ENCODE measurements around the gene KRTAP10-11.

KRTAP10-11 gene

DNA sequence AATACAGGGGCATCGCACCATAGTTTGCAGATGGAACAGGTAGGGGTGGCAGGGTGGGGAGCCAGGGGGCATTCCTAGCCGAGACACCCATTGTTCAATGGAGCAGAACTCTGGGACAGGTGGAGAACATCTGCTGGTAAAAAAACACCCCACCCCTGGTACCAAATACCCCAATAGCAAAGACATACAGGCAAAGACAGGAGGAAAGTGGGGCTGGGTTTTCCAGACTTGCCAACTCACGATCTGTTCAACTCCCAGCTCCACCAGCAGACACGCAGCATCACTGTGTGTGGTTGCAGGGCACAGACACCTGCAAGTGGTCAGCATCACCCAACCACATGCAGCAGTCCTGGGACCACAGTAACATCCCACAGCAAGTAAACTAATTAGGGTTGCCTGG is 34.7 kb upstream of the KRTAP10-11 start:
- H3K9me3 Mint-ChIP-seq = peaks cover 38% of the 10 kb centered on the region
- no peak overlapping the region for H3K27ac Mint-ChIP-seq
- intact Hi-C loops (cut with micrococcal nuclease) = no loop called here
- H3K4me3 Mint-ChIP-seq = no peak overlapping the region
- H3K27me3 Mint-ChIP-seq = peaks cover 1% of the 10 kb centered on the region
- no peaks in the 10 kb centered on the region for H3K36me3 Mint-ChIP-seq (ENCODE audit: low read depth)
- no peaks in the 10 kb centered on the region for H3K4me1 Mint-ChIP-seq (ENCODE audit: low read depth)

DNA sequence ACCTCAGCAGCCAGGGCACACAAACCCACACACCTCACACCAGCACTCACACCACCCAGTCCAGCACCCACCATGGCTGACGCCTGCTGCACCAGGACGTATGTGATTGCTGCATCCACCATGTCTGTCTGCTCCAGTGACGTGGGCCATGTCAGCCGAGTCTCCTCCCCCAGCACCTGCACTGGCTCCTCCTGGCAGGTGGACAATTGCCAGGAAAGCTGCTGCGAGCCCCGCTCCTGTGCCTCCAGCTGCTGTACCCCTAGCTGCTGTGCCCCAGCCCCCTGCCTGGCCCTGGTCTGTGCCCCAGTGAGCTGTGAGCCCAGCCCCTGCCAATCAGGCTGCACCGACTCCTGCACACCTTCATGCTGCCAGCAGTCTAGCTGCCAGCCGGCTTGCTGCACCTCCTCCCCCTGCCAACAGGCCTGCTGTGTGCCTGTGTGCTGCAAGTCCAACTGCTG is 34.2 kb upstream of the KRTAP10-11 start, which contains the start of gene KRTAP10-8:
TSS of gene KRTAP10-8 (plus strand) at position 51 of the 458 bp plus-strand sequence. CDS start at position 73, 22 bp downstream.
- no peak within 1 kb of the TSS for H3K4me3 Mint-ChIP-seq
- intact Hi-C loops (cut with micrococcal nuclease) = no loop called here
- peaks cover 1% of the 10 kb centered on the region for H3K27me3 Mint-ChIP-seq
- peaks cover 37% of the 10 kb centered on the region for H3K9me3 Mint-ChIP-seq
- no peaks in the 10 kb centered on the region for H3K36me3 Mint-ChIP-seq (ENCODE audit: low read depth)
- H3K27ac Mint-ChIP-seq = no peak within 1 kb of the TSS
- H3K4me1 Mint-ChIP-seq (ENCODE audit: low read depth) = no peaks in the 10 kb centered on the region

DNA sequence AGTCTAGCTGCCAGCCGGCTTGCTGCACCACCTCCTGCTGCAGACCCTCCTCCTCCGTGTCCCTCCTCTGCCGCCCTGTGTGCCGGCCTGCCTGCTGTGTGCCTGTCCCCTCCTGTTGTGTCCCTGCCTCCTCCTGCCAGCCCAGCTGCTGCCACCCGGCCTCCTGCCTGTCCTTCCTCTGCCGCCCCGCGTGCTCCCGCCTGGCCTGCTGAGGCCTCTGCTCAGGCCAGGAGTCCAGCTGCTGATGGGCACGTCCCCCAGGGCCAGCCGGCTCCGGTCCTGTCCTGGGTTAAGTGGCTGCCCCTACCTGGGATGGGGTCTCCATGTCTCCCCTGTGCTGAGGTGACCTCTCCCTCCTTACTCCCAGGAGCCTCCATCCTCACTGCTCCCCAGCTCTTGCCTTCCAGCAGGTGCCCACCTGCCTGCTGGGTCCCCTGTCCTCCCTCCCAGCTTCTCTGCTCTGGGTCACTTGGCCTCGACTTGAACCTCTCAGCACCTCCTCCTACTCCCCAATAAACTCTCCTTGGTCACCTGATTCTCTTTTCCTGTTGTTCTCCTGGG is 33.5 kb upstream of the KRTAP10-11 start:
- H3K27ac Mint-ChIP-seq = no peak overlapping the region
- peaks cover 1% of the 10 kb centered on the region for H3K27me3 Mint-ChIP-seq
- peaks cover 37% of the 10 kb centered on the region for H3K9me3 Mint-ChIP-seq
- intact Hi-C loops (cut with micrococcal nuclease) = no loop called here
- H3K4me3 Mint-ChIP-seq = no peak overlapping the region
- H3K4me1 Mint-ChIP-seq (ENCODE audit: low read depth) = no peaks in the 10 kb centered on the region
- no peaks in the 10 kb centered on the region for H3K36me3 Mint-ChIP-seq (ENCODE audit: low read depth)

DNA sequence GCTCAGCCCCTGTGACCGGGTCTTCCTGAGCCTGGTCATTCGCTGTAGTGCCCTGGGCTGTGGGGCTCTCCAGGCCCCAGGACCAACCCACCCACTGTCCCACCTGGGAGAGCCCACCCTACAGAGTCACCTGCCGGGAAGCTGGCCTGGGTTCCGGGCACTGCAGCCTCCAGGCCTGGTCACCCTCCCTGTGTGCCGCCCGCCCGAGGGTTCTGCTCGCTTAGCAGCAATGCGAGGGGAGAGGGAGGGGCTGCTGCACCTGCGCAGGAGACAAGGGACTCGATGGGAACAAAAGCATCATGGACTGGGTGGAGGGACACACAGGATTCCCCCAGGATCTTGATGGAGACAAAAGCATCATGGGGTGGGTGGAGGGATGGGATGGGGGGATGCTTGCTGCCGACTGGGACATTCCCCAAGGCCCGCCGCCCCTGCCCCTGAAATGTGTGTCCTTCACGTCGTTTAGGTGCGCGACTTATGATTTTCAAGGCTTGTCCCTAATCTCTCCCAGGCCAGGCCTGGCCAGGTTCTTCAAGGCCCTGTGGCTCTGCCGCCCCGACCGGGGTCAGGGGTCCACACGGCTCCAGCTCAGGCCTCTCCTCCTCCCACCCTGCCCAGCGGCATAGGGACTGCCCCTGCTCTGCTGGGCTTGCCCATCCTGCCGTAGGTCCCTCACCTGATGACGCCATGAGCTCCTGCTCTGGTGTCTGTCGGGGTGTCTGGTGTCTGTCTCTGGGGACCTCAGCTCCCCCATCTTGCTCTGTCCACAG is 32.6 kb upstream of the KRTAP10-11 start:
- no peak overlapping the region for H3K27ac Mint-ChIP-seq
- intact Hi-C loops (cut with micrococcal nuclease) = no loop called here
- no peak overlapping the region for H3K4me3 Mint-ChIP-seq
- no peaks in the 10 kb centered on the region for H3K36me3 Mint-ChIP-seq (ENCODE audit: low read depth)
- peaks cover 1% of the 10 kb centered on the region for H3K27me3 Mint-ChIP-seq
- H3K4me1 Mint-ChIP-seq (ENCODE audit: low read depth) = peaks cover 6% of the 10 kb centered on the region
- H3K9me3 Mint-ChIP-seq = peaks cover 36% of the 10 kb centered on the region

DNA sequence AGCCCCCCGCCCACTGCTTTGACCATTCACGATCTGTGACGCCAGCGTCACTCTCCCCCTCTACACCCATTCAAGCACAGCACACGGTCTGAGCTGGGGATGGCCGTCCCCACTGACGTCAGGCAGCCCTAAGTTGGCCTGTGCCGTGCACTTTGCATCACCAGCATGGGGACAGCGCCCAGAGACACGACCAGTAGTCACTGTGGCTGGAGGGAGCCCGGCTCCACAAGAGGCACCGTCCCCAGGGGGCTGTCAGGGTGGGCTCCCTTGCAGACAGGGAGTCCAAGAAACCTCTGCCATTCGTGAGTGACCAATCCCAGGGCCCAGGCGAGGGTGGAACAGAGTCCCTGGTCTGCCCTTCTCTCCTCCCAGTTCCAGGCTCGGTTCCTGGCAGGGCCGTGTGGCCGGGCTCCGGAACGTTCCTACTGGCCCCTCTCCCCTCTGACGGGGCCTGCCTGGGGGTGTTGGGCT is 32.0 kb upstream of the KRTAP10-11 start:
- H3K4me3 Mint-ChIP-seq = no peak overlapping the region
- H3K36me3 Mint-ChIP-seq (ENCODE audit: low read depth) = no peaks in the 10 kb centered on the region
- H3K9me3 Mint-ChIP-seq = peaks cover 33% of the 10 kb centered on the region
- peaks cover 1% of the 10 kb centered on the region for H3K27me3 Mint-ChIP-seq
- no peak overlapping the region for H3K27ac Mint-ChIP-seq
- intact Hi-C loops (cut with micrococcal nuclease) = no loop called here
- peaks cover 10% of the 10 kb centered on the region for H3K4me1 Mint-ChIP-seq (ENCODE audit: low read depth)

DNA sequence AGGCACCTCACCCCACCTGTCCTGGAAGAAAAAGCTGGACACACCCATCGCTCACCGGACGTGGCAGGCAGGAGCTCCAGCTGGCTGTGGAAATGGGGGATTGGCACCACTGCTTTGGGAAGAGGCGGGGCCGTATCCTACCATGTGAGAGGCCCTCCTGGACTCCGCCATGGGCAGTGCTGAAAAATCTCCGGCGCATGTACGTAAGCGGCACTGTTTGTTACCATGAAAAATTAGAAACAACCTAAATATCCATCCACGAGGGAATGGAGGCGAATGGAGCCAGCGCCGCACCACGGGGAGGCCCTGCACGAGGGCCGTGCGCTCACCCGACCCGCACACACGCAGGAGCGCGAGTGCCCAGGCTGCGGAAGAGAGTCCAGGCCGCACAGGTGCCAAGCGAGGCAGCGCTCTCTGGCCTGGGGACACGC is 31.2 kb upstream of the KRTAP10-11 start:
- peaks cover 4% of the 10 kb centered on the region for H3K27me3 Mint-ChIP-seq
- peaks cover 10% of the 10 kb centered on the region for H3K4me1 Mint-ChIP-seq (ENCODE audit: low read depth)
- intact Hi-C loops (cut with micrococcal nuclease) = no loop called here
- H3K9me3 Mint-ChIP-seq = peaks cover 33% of the 10 kb centered on the region
- no peak overlapping the region for H3K27ac Mint-ChIP-seq
- H3K4me3 Mint-ChIP-seq = no peak overlapping the region
- no peaks in the 10 kb centered on the region for H3K36me3 Mint-ChIP-seq (ENCODE audit: low read depth)

DNA sequence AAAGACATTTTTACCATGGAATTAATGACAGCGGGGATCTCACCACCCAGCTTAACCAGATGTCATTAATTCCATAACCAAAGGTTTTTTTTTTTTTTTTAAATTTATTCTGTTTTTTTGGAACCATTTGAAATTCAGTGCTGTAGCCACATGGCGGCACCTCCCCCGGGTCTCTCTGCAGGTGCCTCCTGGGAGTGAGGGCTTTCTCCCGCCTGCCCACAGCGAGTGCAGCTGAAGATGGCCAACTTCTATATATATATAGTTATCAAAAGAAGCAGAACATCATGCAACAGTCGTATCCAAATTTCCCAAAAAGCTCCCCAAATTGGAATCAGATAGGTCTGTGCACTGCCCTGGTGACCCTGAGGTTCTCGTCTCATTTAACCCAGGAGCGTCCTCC is 30.7 kb upstream of the KRTAP10-11 start:
- Mint-ChIP-seq H3K9me3 (peaks cover 33% of the 10 kb centered on the region), H3K4me3 (no peak overlapping the region), H3K27ac (no peak overlapping the region), H3K27me3 (peaks cover 4% of the 10 kb centered on the region), H3K4me1 (ENCODE audit: low read depth) (peaks cover 10% of the 10 kb centered on the region), H3K36me3 (ENCODE audit: low read depth) (no peaks in the 10 kb centered on the region)
- intact Hi-C loops (cut with micrococcal nuclease) = no loop called here

DNA sequence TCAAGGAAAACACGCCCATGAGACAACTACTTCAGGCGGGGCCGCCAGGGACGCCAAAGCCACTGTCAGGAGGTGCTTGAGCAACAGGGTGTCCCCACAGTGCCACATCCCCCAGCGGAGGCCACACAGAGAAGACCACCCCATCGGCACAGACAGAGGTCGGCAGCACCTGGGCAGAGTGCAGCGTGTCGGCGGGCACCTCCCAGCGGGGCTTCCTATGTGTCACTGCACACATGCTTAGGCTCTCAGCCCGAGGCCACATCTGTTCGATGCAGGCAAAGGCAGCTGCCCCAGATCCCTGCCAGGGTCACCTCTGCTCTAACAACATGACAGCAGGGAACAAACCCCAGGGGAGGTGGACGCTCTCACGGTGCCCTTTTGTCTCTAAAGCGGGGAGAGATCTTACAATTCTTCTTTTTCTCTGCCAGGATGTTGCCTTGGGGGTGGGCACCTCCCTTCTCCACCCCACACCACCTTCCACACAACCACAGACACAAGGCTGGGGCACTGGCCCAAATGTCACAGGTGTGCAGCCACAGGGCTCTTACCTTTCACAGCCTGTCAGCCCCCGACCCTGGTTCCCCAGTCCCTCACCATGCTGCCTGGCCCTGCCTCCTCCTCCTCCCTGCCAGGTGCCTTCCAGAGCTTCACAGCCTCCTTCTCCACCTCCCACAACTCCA is 30.2 kb upstream of the KRTAP10-11 start:
- peaks cover 4% of the 10 kb centered on the region for H3K27me3 Mint-ChIP-seq
- peaks cover 33% of the 10 kb centered on the region for H3K9me3 Mint-ChIP-seq
- no peaks in the 10 kb centered on the region for H3K36me3 Mint-ChIP-seq (ENCODE audit: low read depth)
- no peak overlapping the region for H3K27ac Mint-ChIP-seq
- intact Hi-C loops (cut with micrococcal nuclease) = no loop called here
- no peak overlapping the region for H3K4me3 Mint-ChIP-seq
- H3K4me1 Mint-ChIP-seq (ENCODE audit: low read depth) = peaks cover 10% of the 10 kb centered on the region

DNA sequence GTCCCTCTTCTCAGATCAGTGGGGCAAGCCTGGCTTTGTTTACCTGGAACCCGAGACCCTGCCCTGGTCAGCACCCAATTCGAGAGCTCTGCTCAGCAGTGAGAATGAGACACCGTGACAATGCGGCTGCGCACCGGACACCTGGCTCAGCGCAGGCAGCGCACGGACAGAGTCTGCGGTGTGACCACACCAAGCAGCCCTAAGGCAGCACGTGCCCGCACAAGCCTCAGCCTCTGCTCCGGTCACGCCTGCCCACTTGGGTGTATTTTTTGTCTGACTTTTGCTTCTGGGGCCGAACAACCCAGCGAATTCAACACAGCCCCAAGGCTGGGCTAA is 29.7 kb upstream of the KRTAP10-11 start:
- H3K27ac Mint-ChIP-seq = no peak overlapping the region

DNA sequence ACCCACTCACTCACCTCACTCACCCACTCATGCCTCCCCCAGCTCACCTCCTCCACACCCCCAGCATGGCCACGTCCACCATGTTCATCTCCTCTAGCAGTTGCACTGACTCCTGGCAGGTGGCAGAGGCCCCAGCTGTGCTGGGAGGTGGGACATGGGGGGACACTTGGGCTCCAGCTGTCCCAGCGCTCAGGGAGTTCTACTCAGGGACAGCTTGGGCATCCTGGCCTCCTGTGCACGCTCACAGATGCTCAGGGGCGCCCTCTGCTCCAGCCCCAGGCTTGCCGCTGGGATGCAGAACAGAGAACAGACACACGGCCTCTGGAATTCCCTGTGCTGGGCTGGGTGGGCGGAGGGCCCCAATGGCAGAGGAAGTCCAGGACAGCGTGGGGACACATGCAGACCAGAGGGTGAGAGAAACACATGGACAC is 29.1 kb upstream of the KRTAP10-11 start:
- H3K27ac Mint-ChIP-seq = no peak overlapping the region
- peaks cover 4% of the 10 kb centered on the region for H3K27me3 Mint-ChIP-seq
- H3K4me1 Mint-ChIP-seq (ENCODE audit: low read depth) = peaks cover 10% of the 10 kb centered on the region
- peaks cover 30% of the 10 kb centered on the region for H3K9me3 Mint-ChIP-seq
- intact Hi-C loops (cut with micrococcal nuclease) = no loop called here
- H3K36me3 Mint-ChIP-seq (ENCODE audit: low read depth) = no peaks in the 10 kb centered on the region
- no peak overlapping the region for H3K4me3 Mint-ChIP-seq

More for the DNA sequence above, 29.7 kb upstream of the KRTAP10-11 start:
- Mint-ChIP-seq H3K4me1 (ENCODE audit: low read depth) (peaks cover 10% of the 10 kb centered on the region), H3K9me3 (peaks cover 30% of the 10 kb centered on the region), H3K4me3 (no peak overlapping the region), H3K27me3 (peaks cover 4% of the 10 kb centered on the region), H3K36me3 (ENCODE audit: low read depth) (no peaks in the 10 kb centered on the region)
- intact Hi-C loops (cut with micrococcal nuclease) = no loop called here

DNA sequence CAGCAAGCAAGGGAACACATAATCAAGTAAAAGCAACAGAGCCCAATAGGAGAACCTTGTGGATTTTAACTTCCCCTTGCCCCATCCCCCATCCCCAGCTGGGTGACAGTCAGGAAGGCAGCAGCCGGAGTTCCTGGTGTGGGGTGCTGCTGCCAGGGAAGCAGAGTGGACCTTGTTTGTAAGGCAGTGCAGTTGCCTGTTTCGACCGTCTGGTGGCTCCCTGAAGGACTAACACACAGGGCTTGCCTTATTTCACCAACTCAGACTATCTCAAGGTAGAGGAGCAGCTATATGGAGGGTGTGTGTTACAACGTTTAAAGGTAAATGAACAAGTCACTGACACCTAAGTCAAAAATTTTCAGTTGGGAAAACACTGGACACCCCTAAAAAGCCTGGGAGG is 27.7 kb upstream of the KRTAP10-11 start:
- no peak overlapping the region for H3K4me3 Mint-ChIP-seq
- no peak overlapping the region for H3K27ac Mint-ChIP-seq
- H3K36me3 Mint-ChIP-seq (ENCODE audit: low read depth) = no peaks in the 10 kb centered on the region
- intact Hi-C loops (cut with micrococcal nuclease) = no loop called here
- H3K4me1 Mint-ChIP-seq (ENCODE audit: low read depth) = peaks cover 10% of the 10 kb centered on the region
- H3K27me3 Mint-ChIP-seq = peaks cover 4% of the 10 kb centered on the region
- H3K9me3 Mint-ChIP-seq = peaks cover 44% of the 10 kb centered on the region

DNA sequence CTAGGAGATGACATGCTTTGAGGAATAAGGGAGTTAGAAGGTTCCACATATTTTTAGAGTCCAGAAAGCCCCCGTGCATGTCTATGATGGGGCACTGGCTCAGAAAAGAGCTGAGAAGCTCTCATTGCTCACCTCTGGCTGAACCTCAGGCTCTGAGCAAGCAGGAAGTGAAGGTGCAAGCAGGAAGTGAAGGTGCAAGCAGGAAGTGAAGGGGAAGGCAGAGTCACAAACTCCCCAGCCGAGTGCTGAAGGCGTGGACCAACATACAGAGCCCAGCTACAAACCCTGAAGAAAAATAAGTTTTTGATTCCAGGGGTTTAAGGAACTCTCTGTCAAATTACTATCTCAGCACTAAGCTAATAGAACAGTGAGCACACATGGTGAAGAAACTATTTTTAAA is 27.3 kb upstream of the KRTAP10-11 start:
- Mint-ChIP-seq H3K27ac (no peak overlapping the region), H3K4me1 (ENCODE audit: low read depth) (peaks cover 10% of the 10 kb centered on the region), H3K4me3 (no peak overlapping the region), H3K27me3 (peaks cover 4% of the 10 kb centered on the region), H3K36me3 (ENCODE audit: low read depth) (no peaks in the 10 kb centered on the region), H3K9me3 (peaks cover 48% of the 10 kb centered on the region)
- intact Hi-C loops (cut with micrococcal nuclease) = no loop called here

DNA sequence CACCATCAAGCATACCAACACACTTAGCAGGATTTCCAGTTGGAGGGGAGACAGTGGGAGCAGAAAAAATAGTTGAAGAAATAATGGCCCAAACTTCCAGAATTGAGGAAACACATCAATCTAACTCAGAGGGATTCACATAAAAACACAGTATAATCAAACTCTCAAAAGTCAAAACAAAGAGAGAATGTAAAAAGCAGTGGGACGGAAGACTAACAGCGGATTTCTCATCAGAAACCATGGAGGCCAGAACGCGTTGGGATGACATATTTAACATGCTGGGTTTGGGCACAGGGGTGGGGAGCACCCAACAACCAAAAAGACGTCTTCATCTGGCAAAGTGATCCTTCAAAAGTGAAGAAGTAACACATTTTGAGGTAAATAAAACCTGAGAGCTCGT is 26.3 kb upstream of the KRTAP10-11 start:
- peaks cover 58% of the 10 kb centered on the region for H3K9me3 Mint-ChIP-seq
- no peaks in the 10 kb centered on the region for H3K36me3 Mint-ChIP-seq (ENCODE audit: low read depth)
- peaks cover 10% of the 10 kb centered on the region for H3K4me1 Mint-ChIP-seq (ENCODE audit: low read depth)
- no peak overlapping the region for H3K4me3 Mint-ChIP-seq
- H3K27ac Mint-ChIP-seq = no peak overlapping the region
- intact Hi-C loops (cut with micrococcal nuclease) = no loop called here
- H3K27me3 Mint-ChIP-seq = peaks cover 7% of the 10 kb centered on the region

DNA sequence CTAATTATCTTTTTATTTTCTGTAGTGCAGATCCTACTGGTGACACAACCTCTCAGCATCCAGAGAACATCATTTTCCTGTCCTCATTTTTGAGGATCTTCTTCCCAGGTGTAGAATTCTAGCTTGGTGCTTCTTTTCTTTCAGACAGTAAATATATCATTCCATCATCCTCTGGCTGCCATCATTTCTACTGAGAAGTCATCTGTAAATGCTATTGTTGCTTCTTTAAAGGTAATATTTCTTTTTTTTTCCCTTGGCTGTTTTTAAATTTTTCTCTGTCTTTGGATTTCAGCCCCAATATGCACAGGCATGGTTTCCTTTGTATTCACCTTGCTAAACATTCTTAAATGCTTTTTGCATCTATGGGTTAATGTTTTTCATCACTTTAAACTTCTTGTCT is 22.6 kb upstream of the KRTAP10-11 start:
- peaks cover 59% of the 10 kb centered on the region for H3K9me3 Mint-ChIP-seq

More for the DNA sequence above, 22.6 kb upstream of the KRTAP10-11 start:
- intact Hi-C loops (cut with micrococcal nuclease) = no loop called here
- Mint-ChIP-seq H3K27me3 (peaks cover 16% of the 10 kb centered on the region), H3K27ac (no peak overlapping the region), H3K4me3 (no peak overlapping the region), H3K36me3 (ENCODE audit: low read depth) (no peaks in the 10 kb centered on the region), H3K4me1 (ENCODE audit: low read depth) (peaks cover 5% of the 10 kb centered on the region)
